ENCODE data around the gene ALLC.

Gene ALLC

GRCh38 chr2:3678212-3678611 lies 20.2 kb downstream of the ALLC start:
- FAIRE-seq (no peak), DNase-seq (ENCODE audit: insufficient read length) (no peak)
- TF ChIP-seq TAF1 (IDR thresholded peaks at IDR 0.05; ENCODE audit: borderline replicate concordance, low read depth, low read length) (no peak), POLR2A (IDR thresholded peaks at IDR 0.05; ENCODE audit: low read depth, low read length) (no peak), POLR2AphosphoS5 (IDR thresholded peaks at IDR 0.05; ENCODE audit: low read depth, low read length) (no peak)

- FAIRE-seq (no peak), DNase-seq (ENCODE audit: insufficient read length) (no peak)
- TF ChIP-seq TAF1 (IDR thresholded peaks at IDR 0.05; ENCODE audit: borderline replicate concordance, low read depth, low read length) = no peak
- no peak for TF ChIP-seq POLR2AphosphoS5 (IDR thresholded peaks at IDR 0.05; ENCODE audit: low read depth, low read length)
- TF ChIP-seq POLR2A (IDR thresholded peaks at IDR 0.05; ENCODE audit: low read depth, low read length) = no peak
Measured at GRCh38 chr2:3679180-3679579, 21.2 kb downstream of the ALLC start.

- TF ChIP-seq POLR2A (IDR thresholded peaks at IDR 0.05; ENCODE audit: low read depth, low read length) = no peak
- TF ChIP-seq POLR2AphosphoS5 (IDR thresholded peaks at IDR 0.05; ENCODE audit: low read depth, low read length) = no peak
- TF ChIP-seq TAF1 (IDR thresholded peaks at IDR 0.05; ENCODE audit: borderline replicate concordance, low read depth, low read length) = no peak
- DNase-seq (ENCODE audit: insufficient read length) (no peak), FAIRE-seq (no peak)
Measured at GRCh38 chr2:3679616-3680393, 21.8 kb downstream of the ALLC start.

GRCh38 chr2:3680548-3681345 lies 22.7 kb downstream of the ALLC start:
- DNase-seq (ENCODE audit: insufficient read length) (no peak), FAIRE-seq (no peak)
- TF ChIP-seq POLR2A (IDR thresholded peaks at IDR 0.05; ENCODE audit: low read depth, low read length) (no peak), TAF1 (IDR thresholded peaks at IDR 0.05; ENCODE audit: borderline replicate concordance, low read depth, low read length) (no peak), POLR2AphosphoS5 (IDR thresholded peaks at IDR 0.05; ENCODE audit: low read depth, low read length) (no peak)

GRCh38 chr2:3681625-3682024 lies 23.6 kb downstream of the ALLC start:
- TF ChIP-seq TAF1 (IDR thresholded peaks at IDR 0.05; ENCODE audit: borderline replicate concordance, low read depth, low read length) (no peak), POLR2AphosphoS5 (IDR thresholded peaks at IDR 0.05; ENCODE audit: low read depth, low read length) (no peak), POLR2A (IDR thresholded peaks at IDR 0.05; ENCODE audit: low read depth, low read length) (no peak)
- FAIRE-seq (no peak), DNase-seq (ENCODE audit: insufficient read length) (no peak)

GRCh38 chr2:3682811-3683210 lies 24.8 kb downstream of the ALLC start:
- FAIRE-seq (no peak), DNase-seq (ENCODE audit: insufficient read length) (no peak)
- no peak for TF ChIP-seq TAF1 (IDR thresholded peaks at IDR 0.05; ENCODE audit: borderline replicate concordance, low read depth, low read length)
- TF ChIP-seq POLR2A (IDR thresholded peaks at IDR 0.05; ENCODE audit: low read depth, low read length) = no peak
- no peak for TF ChIP-seq POLR2AphosphoS5 (IDR thresholded peaks at IDR 0.05; ENCODE audit: low read depth, low read length)

GRCh38 chr2:3683748-3684454 lies 25.9 kb downstream of the ALLC start:
- TF ChIP-seq POLR2A (IDR thresholded peaks at IDR 0.05; ENCODE audit: low read depth, low read length) = no peak
- no peak for TF ChIP-seq TAF1 (IDR thresholded peaks at IDR 0.05; ENCODE audit: borderline replicate concordance, low read depth, low read length)
- no peak for TF ChIP-seq POLR2AphosphoS5 (IDR thresholded peaks at IDR 0.05; ENCODE audit: low read depth, low read length)
- FAIRE-seq (no peak), DNase-seq (ENCODE audit: insufficient read length) (no peak)

GRCh38 chr2:3689998-3690748 lies 32.2 kb downstream of the ALLC start:
- FAIRE-seq (no peak), DNase-seq (ENCODE audit: insufficient read length) (no peak)
- TF ChIP-seq POLR2A (IDR thresholded peaks at IDR 0.05; ENCODE audit: low read depth, low read length) = no peak
- TF ChIP-seq TAF1 (IDR thresholded peaks at IDR 0.05; ENCODE audit: borderline replicate concordance, low read depth, low read length) = no peak
- TF ChIP-seq POLR2AphosphoS5 (IDR thresholded peaks at IDR 0.05; ENCODE audit: low read depth, low read length) = no peak

- DNase-seq (ENCODE audit: insufficient read length) (no peak), FAIRE-seq (no peak)
- TF ChIP-seq POLR2A (IDR thresholded peaks at IDR 0.05; ENCODE audit: low read depth, low read length) = no peak
- no peak for TF ChIP-seq TAF1 (IDR thresholded peaks at IDR 0.05; ENCODE audit: borderline replicate concordance, low read depth, low read length)
- TF ChIP-seq POLR2AphosphoS5 (IDR thresholded peaks at IDR 0.05; ENCODE audit: low read depth, low read length) = no peak
Measured at GRCh38 chr2:3692375-3692774, 34.4 kb downstream of the ALLC start.

GRCh38 chr2:3696545-3696944 lies 38.5 kb downstream of the ALLC start:
- TF ChIP-seq POLR2AphosphoS5 (IDR thresholded peaks at IDR 0.05; ENCODE audit: low read depth, low read length) = no peak
- DNase-seq (ENCODE audit: insufficient read length) (no peak), FAIRE-seq (no peak)

- no peak for DNase-seq (ENCODE audit: insufficient read length)
- no peak for FAIRE-seq
- no peak for TF ChIP-seq POLR2A (IDR thresholded peaks at IDR 0.05; ENCODE audit: low read depth, low read length)
- TF ChIP-seq POLR2AphosphoS5 (IDR thresholded peaks at IDR 0.05; ENCODE audit: low read depth, low read length) = no peak
- no peak for TF ChIP-seq TAF1 (IDR thresholded peaks at IDR 0.05; ENCODE audit: borderline replicate concordance, low read depth, low read length)
Measured at GRCh38 chr2:3701071-3701470, 43.1 kb downstream of the ALLC start.
